GM21381 (cell line): ENCODE data around the gene FGF18.

Source experiments
- ATAC-seq: cut with Tn5 transposase; IDR thresholded peaks from one replicate; pipeline ENCODE4 v1.9.1; 2021; ENCODE audit warnings: mild to moderate bottlenecking, moderate library complexity; ENCODE audit not compliant: unreplicated experiment

FGF18 gene

GRCh38 chr5:171464829-171465228, 45.4 kb downstream of the FGF18 start:
- ATAC-seq: no peak

GRCh38 chr5:171467107-171467506, 47.7 kb downstream of the FGF18 start:
- no peak for ATAC-seq

GRCh38 chr5:171469326-171469725, 49.9 kb downstream of the FGF18 start:
- ATAC-seq: no peak

GRCh38 chr5:171470420-171470819, 51.0 kb downstream of the FGF18 start:
- ATAC-seq: no peak

GRCh38 chr5:171474230-171474813, 54.9 kb downstream of the FGF18 start:
- no peak for ATAC-seq

- ATAC-seq: no peak
These were observed 56.1 kb downstream of the FGF18 start for GRCh38 chr5:171475596-171475995.

GRCh38 chr5:171476701-171477100, 57.3 kb downstream of the FGF18 start:
- no peak for ATAC-seq

GRCh38 chr5:171477101-171477500, 57.7 kb downstream of the FGF18 start:
- ATAC-seq: no peak

GRCh38 chr5:171477666-171478065, 58.2 kb downstream of the FGF18 start:
- no peak for ATAC-seq

GRCh38 chr5:171478946-171479775, 59.7 kb downstream of the FGF18 start:
- ATAC-seq: no peak

- ATAC-seq: no peak
These were observed 60.3 kb downstream of the FGF18 start for GRCh38 chr5:171479776-171480125.

- ATAC-seq: no peak
These were observed 60.8 kb downstream of the FGF18 start for GRCh38 chr5:171480239-171480638.

- ATAC-seq: no peak
These were observed 62.4 kb downstream of the FGF18 start for GRCh38 chr5:171481571-171482433.

- no peak for ATAC-seq
These were observed 62.9 kb downstream of the FGF18 start for GRCh38 chr5:171482434-171482730.

- no peak for ATAC-seq
These were observed 64.2 kb downstream of the FGF18 start for GRCh38 chr5:171483551-171484135.

- ATAC-seq: no peak
These were observed 65.0 kb downstream of the FGF18 start for GRCh38 chr5:171484460-171484899.

GRCh38 chr5:171485668-171486067, 66.2 kb downstream of the FGF18 start:
- ATAC-seq: no peak

- no peak for ATAC-seq
These were observed 67.2 kb downstream of the FGF18 start for GRCh38 chr5:171486613-171487012.

GRCh38 chr5:171488876-171489275, 69.4 kb downstream of the FGF18 start:
- no peak for ATAC-seq

GRCh38 chr5:171492781-171493180, 73.3 kb downstream of the FGF18 start:
- no peak for ATAC-seq

- no peak for ATAC-seq
These were observed 74.4 kb downstream of the FGF18 start for GRCh38 chr5:171493646-171494393.
